IPS-20b (cell line): ENCODE results near the gene DRD4.
"Not testable (repeated sequence)": the region's sequence is repeated elsewhere in the genome, so short reads cannot be mapped to it uniquely, and the experiment has no call there.

Experiments used
- H3K27ac ChIP-seq: one replicate; pipeline ENCODE4 v1.5.1; 2013; ENCODE audit warnings: low read length
- H3K27me3 ChIP-seq: 2 replicates; pipeline ENCODE4 v1.6.1; 2013; ENCODE audit warnings: mild to moderate bottlenecking, low read length, inconsistent platforms; ENCODE audit not compliant: insufficient read depth
- H3K36me3 ChIP-seq: 2 replicates; pipeline ENCODE4 v1.6.1; 2013; ENCODE audit warnings: low read depth, mild to moderate bottlenecking, inconsistent platforms, low read length, moderate library complexity; ENCODE audit not compliant: insufficient read depth
- H3K4me1 ChIP-seq: 2 replicates; pipeline ENCODE4 v1.6.1; 2013; ENCODE audit warnings: mild to moderate bottlenecking, control low read depth, inconsistent platforms, low read length, moderate library complexity; ENCODE audit not compliant: insufficient read depth
- H3K4me3 ChIP-seq: 2 replicates; pipeline ENCODE4 v1.5.1; 2013; ENCODE audit warnings: mild to moderate bottlenecking, low read length, inconsistent platforms
- H3K9ac ChIP-seq: 2 replicates; pipeline ENCODE4 v1.6.1; 2013; ENCODE audit warnings: low read depth, mild to moderate bottlenecking, inconsistent platforms, low read length, moderate library complexity
- H3K9me3 ChIP-seq: 2 replicates; pipeline ENCODE4 v1.6.1; 2013; ENCODE audit warnings: mild to moderate bottlenecking, low read depth, low read length, inconsistent platforms; ENCODE audit not compliant: insufficient read depth

The DRD4 gene

GRCh38 chr11:680476-680875 lies 43.4 kb downstream of the DRD4 start:
- H3K36me3 ChIP-seq = peaks cover 53% of the 10 kb centered on the region
- H3K4me3 ChIP-seq = no peak overlapping the region
- no peak overlapping the region for H3K27ac ChIP-seq
- H3K9ac ChIP-seq = no peak overlapping the region
- no peaks in the 10 kb centered on the region for H3K9me3 ChIP-seq
- H3K27me3 ChIP-seq = no peaks in the 10 kb centered on the region
- H3K4me1 ChIP-seq = no peaks in the 10 kb centered on the region; the same call in 1 of the 2 replicates

GRCh38 chr11:680970-681369 lies 43.9 kb downstream of the DRD4 start:
- Histone ChIP-seq H3K9me3 (no peaks in the 10 kb centered on the region), H3K9ac (no peak overlapping the region), H3K4me3 (no peak overlapping the region), H3K36me3 (peaks cover 56% of the 10 kb centered on the region), H3K4me1 (no peaks in the 10 kb centered on the region; the same call in 1 of the 2 replicates), H3K27ac (no peak overlapping the region), H3K27me3 (no peaks in the 10 kb centered on the region)

- H3K27me3 ChIP-seq = no peaks in the 10 kb centered on the region
- no peak overlapping the region for H3K27ac ChIP-seq
- H3K9me3 ChIP-seq = no peaks in the 10 kb centered on the region
- no peaks in the 10 kb centered on the region; the same call in 1 of the 2 replicates for H3K4me1 ChIP-seq
- no peak overlapping the region for H3K9ac ChIP-seq
- peaks cover 76% of the 10 kb centered on the region for H3K36me3 ChIP-seq
- no peak overlapping the region for H3K4me3 ChIP-seq
Measured at GRCh38 chr11:686451-687243, 49.6 kb downstream of the DRD4 start.

GRCh38 chr11:687751-688150 lies 50.7 kb downstream of the DRD4 start:
- H3K27ac ChIP-seq = no peak overlapping the region
- H3K9me3 ChIP-seq = no peaks in the 10 kb centered on the region
- no peaks in the 10 kb centered on the region; the same call in 1 of the 2 replicates for H3K4me1 ChIP-seq
- H3K4me3 ChIP-seq = no peak overlapping the region
- no peak overlapping the region for H3K9ac ChIP-seq
- no peaks in the 10 kb centered on the region for H3K27me3 ChIP-seq
- peaks cover 65% of the 10 kb centered on the region for H3K36me3 ChIP-seq

- Histone ChIP-seq H3K4me3 (no peak overlapping the region), H3K9me3 (no peaks in the 10 kb centered on the region), H3K36me3 (peaks cover 56% of the 10 kb centered on the region), H3K27me3 (no peaks in the 10 kb centered on the region), H3K27ac (no peak overlapping the region), H3K9ac (no peak overlapping the region), H3K4me1 (peaks cover 3% of the 10 kb centered on the region; the same call in 1 of the 2 replicates)
Measured at GRCh38 chr11:688681-689080, 51.6 kb downstream of the DRD4 start.

- Histone ChIP-seq H3K36me3 (peaks cover 52% of the 10 kb centered on the region), H3K27ac (no peak overlapping the region), H3K4me3 (no peak overlapping the region), H3K9me3 (no peaks in the 10 kb centered on the region), H3K4me1 (peaks cover 6% of the 10 kb centered on the region; the same call in 1 of the 2 replicates), H3K9ac (no peak overlapping the region), H3K27me3 (no peaks in the 10 kb centered on the region)
Measured at GRCh38 chr11:689625-690024, 52.6 kb downstream of the DRD4 start.

- not testable (repeated sequence) for H3K9ac ChIP-seq, H3K9me3 ChIP-seq, H3K4me3 ChIP-seq, H3K27ac ChIP-seq, H3K4me1 ChIP-seq, H3K27me3 ChIP-seq
- H3K36me3 ChIP-seq = peaks cover 49% of the 10 kb centered on the region
Measured at GRCh38 chr11:690244-690643, 53.2 kb downstream of the DRD4 start.
